Prostate gland (tissue), 2 donors: Measurements from ENCODE around the gene ADI1.

ENCODE experiments used
- CTCF ChIP-seq, 4 experiments: fragments of 200-600 bp in 2 of 4; fragments of 450-650 bp in 2 of 4; sonication (generic) in 2 of 4; IDR thresholded peaks; 1 replicate in 3 of 4; 2 replicates in 1 of 4; pipeline ENCODE4 v1.5.1; 2016 to 2019; ENCODE audit warnings: antibody characterized with exemption in 4 of 4, mild to moderate bottlenecking in 2 of 4, moderate library complexity in 2 of 4
- POLR2A ChIP-seq: fragments of 450-650 bp; IDR thresholded peaks from one replicate; pipeline ENCODE4 v1.6.1; 2016; ENCODE audit warnings: antibody characterized with exemption, mild to moderate bottlenecking
- POLR2AphosphoS5 ChIP-seq: sonication (generic); formaldehyde crosslinking; IDR thresholded peaks from one replicate; pipeline ENCODE4 v1.6.1; 2017; ENCODE audit warnings: antibody characterized with exemption

GRCh38 chr2:3449936-3450335 lies 69.4 kb downstream of the ADI1 start:
- TF ChIP-seq POLR2A (no peak), CTCF (IDR thresholded peaks at IDR 0.05) (no peak), POLR2AphosphoS5 (no peak)
